NB4 (cell line): ENCODE measurements around the gene FMNL3.

Source experiments
- DNase-seq: peaks from one replicate; pipeline ENCODE4 v3.0.0; 2010; ENCODE audit warnings: low read depth
- H3K4me3 ChIP-seq: one replicate; pipeline ENCODE4 v1.5.1; 2011; ENCODE audit warnings: mild to moderate bottlenecking, low read depth, low read length, moderate library complexity
- CTCF ChIP-seq: IDR thresholded peaks from one replicate; pipeline ENCODE4 v1.5.1; 2012; ENCODE audit warnings: low read depth, low read length
- MAX ChIP-seq: IDR thresholded peaks from 2 replicates; pipeline ENCODE4 v1.6.1; 2011; ENCODE audit warnings: low read depth, low read length
- MYC ChIP-seq: IDR thresholded peaks from 2 replicates; pipeline ENCODE4 v1.6.1; 2011; ENCODE audit warnings: low read depth, low read length
- POLR2A ChIP-seq: IDR thresholded peaks from 2 replicates; pipeline ENCODE4 v1.6.1; 2011; ENCODE audit warnings: mild to moderate bottlenecking; ENCODE audit not compliant: insufficient read length; ENCODE audit errors: extremely low read depth

Gene FMNL3

DNA sequence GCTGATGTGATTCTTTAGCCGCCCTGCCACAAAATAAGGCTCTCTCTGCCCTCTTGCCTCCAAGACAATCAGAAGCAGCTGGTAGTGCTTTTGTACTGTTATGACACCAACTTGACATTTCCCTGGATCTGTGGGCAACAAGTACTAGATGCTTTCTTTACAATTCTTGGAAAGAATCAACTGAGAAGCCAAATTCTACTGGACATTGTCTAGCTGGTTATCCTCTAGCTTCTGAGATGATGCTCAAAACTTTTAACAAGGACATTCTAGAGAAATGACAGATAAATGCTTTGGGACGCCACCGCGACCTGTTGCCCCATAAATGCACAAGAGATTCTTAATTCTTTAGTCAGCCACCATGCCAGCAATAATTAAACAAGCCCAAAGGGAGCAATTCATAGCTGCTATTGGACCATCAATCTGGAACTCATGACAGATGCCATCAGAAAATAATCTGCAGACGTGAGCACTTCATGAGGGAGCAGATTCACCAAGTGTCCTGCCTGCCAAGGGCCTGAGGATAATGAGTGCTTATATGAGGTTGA lies 22.8 kb downstream of the FMNL3 start:
- H3K4me3 ChIP-seq: no peak overlapping the region
- DNase-seq: no peak
- no peak for TF ChIP-seq CTCF
- no peak for TF ChIP-seq POLR2A
- no peak for TF ChIP-seq MYC

GRCh38 chr12:49683599-49684309 lies 23.5 kb downstream of the FMNL3 start:
- DNase-seq: no peak
- TF ChIP-seq MAX: no peak
- TF ChIP-seq CTCF: no peak
- TF ChIP-seq MYC: no peak
- no peak for TF ChIP-seq POLR2A
- H3K4me3 ChIP-seq: no peak overlapping the region

DNA sequence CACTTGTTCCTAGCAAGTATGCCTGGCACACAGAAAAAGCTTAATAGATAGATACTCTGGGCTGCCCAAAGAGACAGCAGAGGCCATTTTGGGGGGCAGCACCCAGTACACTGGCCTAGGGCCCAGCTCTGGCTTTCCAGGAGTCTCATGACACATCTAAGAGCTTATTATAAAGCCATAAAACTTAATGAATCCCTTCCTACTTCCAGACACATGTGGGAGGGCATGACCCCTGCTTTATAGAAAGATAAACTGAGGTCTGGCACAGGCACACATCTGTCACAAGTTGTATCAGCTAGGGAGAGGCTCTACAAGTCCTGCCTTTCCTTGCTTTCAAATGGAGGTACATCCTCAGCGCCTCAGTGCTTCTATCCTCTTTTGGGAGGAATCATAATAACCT lies 27.1 kb downstream of the FMNL3 start:
- no peak overlapping the region for H3K4me3 ChIP-seq
- TF ChIP-seq CTCF (no peak), MAX (no peak), MYC (no peak), POLR2A (no peak)
- DNase-seq: no peak

- no peak for DNase-seq
- no peak overlapping the region for H3K4me3 ChIP-seq
- no peak for TF ChIP-seq CTCF
- TF ChIP-seq MAX: no peak
- no peak for TF ChIP-seq MYC
- TF ChIP-seq POLR2A: no peak
Measured at GRCh38 chr12:49678711-49679110, 28.5 kb downstream of the FMNL3 start.

GRCh38 chr12:49675137-49675536 lies 32.1 kb downstream of the FMNL3 start:
- TF ChIP-seq MAX: no peak
- no peak for TF ChIP-seq POLR2A
- TF ChIP-seq CTCF: no peak
- TF ChIP-seq MYC: no peak
- DNase-seq: no peak
- H3K4me3 ChIP-seq: no peak overlapping the region
